Activated CD8-positive, alpha-beta memory T cell treated with anti-CD3 and anti-CD28 coated beads for 1 hour (primary cell): ENCODE measurements around the gene TMEM185A.
"Not testable (repeated sequence)": the region's sequence is repeated elsewhere in the genome, so short reads cannot be mapped to it uniquely, and the experiment has no call there.

Source experiments
- DNase-seq, 2 donors: peaks; one replicate each; pipeline ENCODE4 v3.0.0-alpha.2; 2020; ENCODE audit warnings: low read depth in 1 of 2; ENCODE audit errors: extremely low read depth in 1 of 2

Gene TMEM185A

GRCh38 chrX:149631234-149632165 is at the start of gene TMEM185A:
TMEM185A (minus strand) TSS chrX:149631792; CDS start chrX:149631580, 212 bp downstream.
- DNase-seq = peak; percentile 16 to 55

DNA sequence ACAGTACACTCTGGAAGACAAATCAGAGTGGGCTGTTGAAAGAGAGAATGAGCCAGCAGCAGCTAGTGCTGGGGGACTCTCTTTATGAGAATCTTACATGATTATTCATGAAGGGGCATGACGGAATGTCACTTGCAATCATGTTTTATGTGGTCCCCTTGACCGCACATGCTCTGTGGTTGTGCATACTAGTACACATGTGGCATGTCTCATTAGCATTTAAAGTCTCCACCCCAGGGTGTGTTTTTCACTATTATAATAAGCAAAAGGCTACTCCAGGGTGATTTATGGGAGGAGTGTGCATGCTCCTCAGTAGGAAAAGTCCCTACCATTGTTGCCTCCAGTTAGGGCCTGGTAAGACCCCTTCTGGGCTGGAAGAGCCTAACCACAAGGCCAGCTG is 49.6 kb upstream of the TMEM185A start:
- no peak for DNase-seq

GRCh38 chrX:149679164-149679678 is 47.6 kb upstream of the TMEM185A start:
- not testable (repeated sequence) for DNase-seq

GRCh38 chrX:149675554-149675953 is 44.0 kb upstream of the TMEM185A start:
- not testable (repeated sequence) for DNase-seq

GRCh38 chrX:149675088-149675487 is 43.5 kb upstream of the TMEM185A start:
- DNase-seq = not testable (repeated sequence)

GRCh38 chrX:149660613-149661012 is 29.0 kb upstream of the TMEM185A start:
- DNase-seq = not testable (repeated sequence)

GRCh38 chrX:149656260-149656884 is 24.8 kb upstream of the TMEM185A start:
- DNase-seq = not testable (repeated sequence)

- no peak for DNase-seq
Measured at GRCh38 chrX:149652232-149652981, 20.8 kb upstream of the TMEM185A start.

DNA sequence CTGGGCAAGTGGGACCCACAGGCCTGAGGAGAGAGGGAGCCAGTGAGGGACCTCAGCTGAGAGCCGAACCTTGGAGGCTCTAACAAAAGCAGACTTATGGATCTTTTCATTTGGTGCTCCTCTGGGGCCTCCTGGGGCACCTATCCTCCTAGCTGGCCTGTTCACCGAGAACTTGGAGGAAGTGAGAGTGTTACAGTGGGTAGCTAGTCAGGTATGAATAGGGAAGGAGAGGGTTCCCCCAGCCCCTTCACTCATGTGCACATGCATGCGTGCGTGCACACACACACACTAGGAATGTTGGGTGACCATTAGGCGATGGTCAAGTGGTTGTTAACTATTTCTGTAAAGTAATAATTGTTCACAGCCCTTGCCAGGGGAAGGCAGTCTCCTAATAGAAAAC is 18.6 kb upstream of the TMEM185A start:
- no peak for DNase-seq

DNA sequence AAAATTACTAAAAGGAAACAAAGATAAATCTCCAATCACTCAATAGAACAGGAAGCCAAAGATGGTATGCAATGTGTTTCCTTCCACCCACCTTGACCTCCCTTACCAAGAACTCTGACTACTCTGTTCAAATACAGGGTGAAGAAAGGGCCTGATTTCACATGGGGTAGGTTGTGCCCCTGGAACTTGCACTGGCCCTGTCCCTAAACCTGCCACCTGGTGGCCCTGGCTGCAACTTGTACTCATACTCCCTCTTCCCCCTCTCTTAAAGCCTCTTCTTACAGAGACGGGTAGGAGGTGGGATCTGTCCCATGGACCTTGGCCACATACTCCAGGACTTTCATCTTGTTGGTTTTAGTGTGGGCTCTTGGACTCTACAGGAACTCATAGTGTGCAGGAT is 17.3 kb upstream of the TMEM185A start:
- no peak for DNase-seq

DNA sequence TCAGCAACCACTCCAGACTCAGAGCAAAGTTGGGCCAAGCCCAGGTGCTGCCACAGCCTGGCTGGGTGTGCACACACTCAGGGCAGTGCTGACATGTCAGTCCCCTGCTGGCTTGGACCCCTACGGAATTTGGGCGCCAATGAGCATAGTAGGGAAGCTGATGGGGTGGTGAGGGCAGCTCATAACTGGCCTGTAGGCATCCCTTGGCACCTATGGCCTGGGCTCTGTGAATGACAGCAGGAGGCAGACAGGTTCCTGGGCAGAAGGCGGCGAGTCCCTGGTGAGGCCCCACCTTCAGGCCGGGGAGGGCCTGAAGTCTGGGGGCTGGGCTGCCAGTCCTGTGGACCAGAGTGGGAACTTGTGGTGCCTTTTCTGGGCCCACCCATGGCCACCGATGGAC is 15.9 kb upstream of the TMEM185A start:
- DNase-seq = no peak

DNA sequence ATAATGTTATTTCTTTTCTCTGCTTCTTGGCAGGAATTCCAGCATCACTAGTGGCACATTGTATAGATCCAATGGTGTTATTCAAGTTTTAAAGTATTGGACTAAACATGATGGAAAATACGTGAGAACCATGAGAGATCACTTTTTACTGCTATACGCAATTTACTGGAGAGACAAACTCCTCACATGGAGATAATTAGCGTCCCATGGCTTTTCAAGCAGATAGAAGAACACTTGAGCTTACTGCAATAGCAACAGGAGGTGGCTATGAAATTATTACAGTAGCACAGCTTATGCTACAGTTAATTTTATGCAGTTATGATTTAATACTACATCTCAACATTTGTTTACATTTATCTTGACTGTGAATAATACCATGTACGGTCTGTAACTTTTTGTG is 11.9 kb upstream of the TMEM185A start:
- no peak for DNase-seq

DNA sequence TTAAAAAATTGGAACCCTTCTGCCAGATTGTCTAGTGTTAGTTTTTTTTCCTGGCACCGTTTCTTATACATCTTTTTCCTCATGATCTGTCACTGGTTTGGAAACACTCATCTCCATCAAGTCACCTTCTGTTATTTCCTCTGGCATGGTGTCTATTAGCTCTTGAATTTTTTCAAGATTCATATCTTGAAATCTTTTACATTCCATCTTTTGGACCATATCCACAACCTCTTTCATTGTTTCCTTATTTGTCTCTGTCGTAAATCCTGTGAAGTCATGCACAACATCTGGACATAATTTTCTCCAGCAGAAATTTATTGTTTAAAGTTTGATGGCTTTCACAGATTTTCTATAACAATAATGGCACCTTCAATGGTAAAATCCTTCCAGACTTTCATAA is 10.2 kb upstream of the TMEM185A start:
- DNase-seq = no peak

GRCh38 chrX:149641432-149641831 is 9.8 kb upstream of the TMEM185A start:
- no peak for DNase-seq

DNA sequence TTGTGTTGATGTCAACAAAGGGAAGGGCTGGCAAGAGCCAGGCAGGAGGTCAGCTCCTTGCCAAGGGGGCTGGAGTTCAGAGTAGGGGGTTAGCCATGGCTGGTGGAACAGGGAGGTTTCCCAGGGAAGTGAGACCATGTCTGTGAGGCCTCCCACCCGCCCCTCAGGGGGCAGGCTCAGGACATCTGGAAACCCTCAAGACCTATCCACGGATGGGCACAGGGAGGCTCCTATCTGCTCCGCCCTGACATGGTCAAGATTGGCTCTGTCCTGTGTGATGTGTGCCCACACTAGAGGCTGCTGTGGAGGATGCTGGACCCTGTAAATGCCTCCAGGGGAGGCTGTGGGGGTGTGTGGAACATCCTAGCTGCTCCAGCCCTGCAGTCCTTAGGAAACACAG is 8.0 kb upstream of the TMEM185A start:
- DNase-seq = no peak

- DNase-seq = no peak
Measured at GRCh38 chrX:149638860-149639259, 7.3 kb upstream of the TMEM185A start.

- DNase-seq = no peak
Measured at GRCh38 chrX:149633511-149633910, 1.9 kb upstream of the TMEM185A start.

DNA sequence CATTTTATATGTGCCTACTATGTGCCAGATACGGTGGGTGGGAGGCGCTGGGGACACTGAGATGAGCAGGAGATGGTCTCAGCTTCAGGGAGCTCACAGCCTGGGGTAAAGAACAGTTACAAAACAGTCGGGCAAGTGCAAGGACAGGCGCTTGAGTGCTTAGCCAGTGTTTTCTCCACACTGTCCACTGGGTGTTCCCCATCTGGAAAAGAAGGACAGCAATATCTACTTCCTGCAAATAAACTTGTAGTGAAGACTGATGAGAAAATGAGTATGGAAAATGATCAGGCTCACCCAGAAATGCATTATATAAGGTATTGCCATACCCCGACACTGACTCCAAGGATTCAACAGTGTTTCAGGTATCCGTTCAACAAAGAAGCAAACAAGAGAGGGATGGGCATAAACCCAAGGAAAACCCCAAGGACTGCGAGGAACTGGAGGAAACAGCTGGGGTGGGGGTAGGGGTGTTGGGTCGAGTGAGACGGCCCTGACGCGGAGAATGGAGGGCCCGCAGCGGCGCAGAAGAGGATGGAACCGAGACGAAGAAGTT is 835 bp downstream of the TMEM185A start:
- DNase-seq = no peak

GRCh38 chrX:149629730-149630387 is 1.7 kb downstream of the TMEM185A start:
- no peak for DNase-seq

DNA sequence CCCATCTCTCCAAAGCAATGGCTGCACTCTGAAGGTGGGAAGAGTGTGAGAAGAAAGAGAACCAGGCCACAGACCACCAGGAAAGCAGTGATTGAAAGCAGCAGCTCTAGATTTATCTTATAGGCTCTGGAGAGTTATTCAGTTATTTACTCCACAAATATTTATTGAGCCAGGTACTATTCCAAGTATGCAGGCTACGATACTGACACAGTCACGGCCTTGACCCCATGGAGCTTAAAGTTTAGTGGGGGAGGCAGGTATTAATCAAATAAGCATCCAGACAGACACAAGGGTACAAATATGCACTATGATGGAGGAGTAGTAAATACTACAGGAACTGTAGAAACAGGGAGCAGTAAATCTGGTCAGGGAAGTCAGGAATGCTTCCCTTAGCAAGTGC is 2.8 kb downstream of the TMEM185A start:
- DNase-seq = no peak
